MCF 10A (cell line): ENCODE data around the gene FOXP1. TPM values are rescaled to one million over a fixed set of nuclear protein-coding genes. Genes with fewer than 3 reads are reported as not detected.

Experiments used
- BruUV-seq: library from RNA; stranded (reverse); fragments of 400-500 nt; replicated peaks from 2 replicates; lab custom pipeline; 2021; lab: Mats Ljungman, UMichigan
- CTCF ChIA-PET: fragments of 300-600 bp; sonication (Branson Sonifier 250); formaldehyde crosslinking; extraction: SDS; loops from one replicate; lab custom pipeline; 2021; ENCODE audit warnings: antibody characterized with exemption, inconsistent platforms; lab: Yijun Ruan, JAX
- POLR2A ChIA-PET: fragments of 300-600, 350-650 bp; sonication (Branson Sonifier 250); formaldehyde crosslinking; extraction: SDS; loops from one replicate; lab custom pipeline; 2020; ENCODE audit warnings: antibody characterized with exemption, inconsistent platforms; lab: Yijun Ruan, JAX
- DNase-seq: peaks from one replicate; pipeline ENCODE4 v3.0.0-alpha.2; 2018; ENCODE audit not compliant: unreplicated experiment
- H3K27ac Mint-ChIP-seq: one replicate; pipeline ENCODE4 v1.8.0; 2022; ENCODE audit warnings: mild to moderate bottlenecking, low read depth, mixed read lengths; ENCODE audit not compliant: unreplicated experiment
- H3K27me3 Mint-ChIP-seq: one replicate; pipeline ENCODE4 v1.8.0; 2022; ENCODE audit warnings: mixed read lengths; ENCODE audit not compliant: insufficient read depth, unreplicated experiment
- H3K36me3 Mint-ChIP-seq: one replicate; pipeline ENCODE4 v1.8.0; 2022; ENCODE audit warnings: mild to moderate bottlenecking, moderate library complexity, mixed read lengths; ENCODE audit not compliant: insufficient read depth, unreplicated experiment
- H3K4me1 Mint-ChIP-seq: one replicate; pipeline ENCODE4 v1.8.0; 2022; ENCODE audit warnings: mixed read lengths; ENCODE audit not compliant: insufficient read depth, unreplicated experiment
- H3K4me3 Mint-ChIP-seq: one replicate; pipeline ENCODE4 v1.8.0; 2022; ENCODE audit warnings: mild to moderate bottlenecking, moderate library complexity, mixed read lengths; ENCODE audit not compliant: unreplicated experiment
- H3K9me3 Mint-ChIP-seq: one replicate; pipeline ENCODE4 v1.8.0; 2022; ENCODE audit warnings: mixed read lengths; ENCODE audit not compliant: unreplicated experiment
- intact Hi-C: fragments of 100-400 bp; cut with micrococcal nuclease; formaldehyde crosslinking; loops from 2 replicates; pipeline ENCODE4 v1.14.1; 2022
- total RNA-seq: library from RNA; stranded (reverse); gene quantifications from 2 replicates; pipeline ENCODE4 v1.2.3, GENCODE V29; 2022
- TF ChIP-seq, protein P1 (sequence below): fragments of 200-600 bp; IDR thresholded peaks from one replicate; pipeline ENCODE4 v1.8.0; 2022; ENCODE audit warnings: antibody characterized with exemption, mild to moderate bottlenecking; ENCODE audit not compliant: unreplicated experiment

FOXP1 gene
- total RNA-seq, 1 experiment from 2014 or later: 49.0 TPM

DNA sequence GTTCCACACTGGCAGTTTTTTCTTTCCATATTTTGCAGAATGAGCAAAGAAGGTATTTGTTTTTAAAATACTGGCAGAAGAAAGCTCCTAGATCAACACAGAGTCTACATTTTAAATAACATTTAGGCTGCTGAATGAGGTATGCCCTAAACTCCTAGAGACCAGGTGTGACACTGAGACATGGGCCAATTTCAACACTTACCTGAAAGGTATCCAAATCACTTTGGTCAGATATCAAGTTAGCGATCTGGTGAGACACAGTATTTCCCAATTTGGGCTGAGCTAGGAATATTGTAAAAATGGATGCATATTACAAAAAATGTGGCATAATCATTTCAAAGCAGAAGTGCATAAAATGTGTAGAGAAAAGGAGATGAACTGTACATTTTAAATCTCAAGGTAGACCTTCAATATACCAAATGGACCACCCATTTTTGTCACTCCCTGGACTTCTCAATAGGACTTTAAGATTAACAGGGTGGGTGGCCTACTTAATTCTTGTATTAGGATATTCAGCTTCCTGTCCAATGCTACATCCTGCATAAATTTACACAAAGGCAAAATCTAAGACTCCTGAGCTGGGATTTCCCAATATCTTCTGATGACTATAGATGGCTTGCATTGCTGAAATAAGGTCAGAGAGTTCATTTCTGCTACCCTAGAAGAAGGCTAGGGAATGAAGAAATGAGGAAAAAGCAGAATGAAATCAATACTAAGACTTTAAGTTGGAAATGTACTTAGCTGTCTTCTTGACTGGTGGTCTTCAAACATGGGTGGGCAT, 487.8 kb downstream of the FOXP1 start:
- no peaks in the 10 kb centered on the region for H3K27me3 Mint-ChIP-seq
- no TSS peak for BruUV-seq
- peaks cover 6% of the 10 kb centered on the region for H3K36me3 Mint-ChIP-seq
- ChIA-PET CTCF (interaction anchor here (1.0 to 1.9 kb wide), 4 partner anchors 26 to 489 kb away, joined by 3 to 8 read pairs (median 4); no protein-coding TSS in a partner anchor), POLR2A (interaction anchor here (0.7 to 1.6 kb wide), 6 partner anchors 19 to 484 kb away, joined by 3 to 4 read pairs (median 3); no protein-coding TSS in a partner anchor)
- H3K9me3 Mint-ChIP-seq: no peaks in the 10 kb centered on the region
- H3K4me3 Mint-ChIP-seq: no peak overlapping the region
- no peak for DNase-seq
- no peak overlapping the region for H3K27ac Mint-ChIP-seq
- H3K4me1 Mint-ChIP-seq: peaks cover 22% of the 10 kb centered on the region
- TF ChIP-seq, protein P1, sequence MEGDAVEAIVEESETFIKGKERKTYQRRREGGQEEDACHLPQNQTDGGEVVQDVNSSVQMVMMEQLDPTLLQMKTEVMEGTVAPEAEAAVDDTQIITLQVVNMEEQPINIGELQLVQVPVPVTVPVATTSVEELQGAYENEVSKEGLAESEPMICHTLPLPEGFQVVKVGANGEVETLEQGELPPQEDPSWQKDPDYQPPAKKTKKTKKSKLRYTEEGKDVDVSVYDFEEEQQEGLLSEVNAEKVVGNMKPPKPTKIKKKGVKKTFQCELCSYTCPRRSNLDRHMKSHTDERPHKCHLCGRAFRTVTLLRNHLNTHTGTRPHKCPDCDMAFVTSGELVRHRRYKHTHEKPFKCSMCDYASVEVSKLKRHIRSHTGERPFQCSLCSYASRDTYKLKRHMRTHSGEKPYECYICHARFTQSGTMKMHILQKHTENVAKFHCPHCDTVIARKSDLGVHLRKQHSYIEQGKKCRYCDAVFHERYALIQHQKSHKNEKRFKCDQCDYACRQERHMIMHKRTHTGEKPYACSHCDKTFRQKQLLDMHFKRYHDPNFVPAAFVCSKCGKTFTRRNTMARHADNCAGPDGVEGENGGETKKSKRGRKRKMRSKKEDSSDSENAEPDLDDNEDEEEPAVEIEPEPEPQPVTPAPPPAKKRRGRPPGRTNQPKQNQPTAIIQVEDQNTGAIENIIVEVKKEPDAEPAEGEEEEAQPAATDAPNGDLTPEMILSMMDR: no peak
- intact Hi-C loops: no loop called here

DNA sequence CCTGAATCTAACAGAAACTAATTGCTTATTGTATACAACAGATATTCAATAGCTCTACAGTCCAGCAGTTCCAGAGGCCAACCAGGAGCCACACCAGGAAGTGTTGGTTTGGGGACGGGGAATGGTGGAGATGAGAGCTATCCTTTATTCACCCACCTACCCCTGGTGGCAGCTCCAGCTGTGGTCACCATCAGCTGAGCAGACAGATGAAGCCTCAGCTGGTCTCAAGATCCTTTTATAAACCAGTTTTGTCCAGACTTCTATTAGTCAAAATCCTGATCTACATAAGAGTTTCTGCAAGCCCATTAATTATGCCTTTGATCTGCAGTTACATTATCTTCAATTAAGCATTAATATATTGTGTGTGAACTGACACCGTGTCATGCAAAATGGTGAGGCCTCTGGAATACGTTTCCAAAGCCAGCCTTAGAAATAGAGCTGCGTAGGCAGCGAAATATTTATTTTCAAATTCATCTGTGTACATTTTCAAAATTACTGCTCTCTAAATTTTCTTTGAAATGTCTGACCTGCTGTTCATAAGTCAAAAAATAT, 488.8 kb downstream of the FOXP1 start:
- Mint-ChIP-seq H3K4me1 (peaks cover 12% of the 10 kb centered on the region), H3K27me3 (no peaks in the 10 kb centered on the region), H3K27ac (no peak overlapping the region), H3K36me3 (peaks cover 7% of the 10 kb centered on the region), H3K4me3 (no peak overlapping the region), H3K9me3 (no peaks in the 10 kb centered on the region)
- ChIA-PET POLR2A (interaction anchor here (1.2 to 1.6 kb wide), 2 partner anchors 28 to 485 kb away, joined by 3 to 4 read pairs; no protein-coding TSS in a partner anchor), CTCF (interaction anchor here (0.6 to 1.9 kb wide), 3 partner anchors 19 to 566 kb away, joined by 4 to 8 read pairs (median 5); no protein-coding TSS in a partner anchor)
- DNase-seq: no peak
- no TSS peak for BruUV-seq
- intact Hi-C loops: no loop called here
- TF ChIP-seq, protein P1: no peak

DNA sequence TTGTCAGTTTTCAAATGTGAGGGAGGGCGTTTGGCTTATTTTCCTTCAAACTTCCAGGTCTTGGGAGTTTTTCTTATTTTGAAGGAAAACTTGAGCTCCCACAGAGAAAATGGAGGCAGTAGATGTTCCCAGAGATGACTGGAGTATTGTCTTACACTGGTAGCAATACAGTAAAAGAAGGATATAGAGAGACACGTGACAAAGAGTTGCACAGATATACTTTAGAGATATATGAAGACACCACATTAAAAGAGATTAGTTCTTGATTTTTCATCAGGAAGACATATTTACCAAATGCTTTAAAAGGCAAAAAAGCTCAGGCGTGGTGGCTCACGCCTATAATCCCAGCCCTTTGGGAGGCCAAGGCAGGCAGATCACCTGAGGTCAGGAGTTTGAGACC, 490.9 kb downstream of the FOXP1 start:
- no peak for DNase-seq
- no peaks in the 10 kb centered on the region for H3K27me3 Mint-ChIP-seq
- peaks cover 13% of the 10 kb centered on the region for H3K36me3 Mint-ChIP-seq
- no peak overlapping the region for H3K27ac Mint-ChIP-seq
- H3K4me3 Mint-ChIP-seq: no peak overlapping the region
- no peaks in the 10 kb centered on the region for H3K9me3 Mint-ChIP-seq
- BruUV-seq: no TSS peak
- POLR2A ChIA-PET: no interaction called here
- H3K4me1 Mint-ChIP-seq: peaks cover 12% of the 10 kb centered on the region
- CTCF ChIA-PET: interaction anchor here (0.6 kb wide), 1 partner anchor 99 kb away, joined by 3 read pairs; no protein-coding TSS in a partner anchor
- intact Hi-C loops: no loop called here
- TF ChIP-seq, protein P1: no peak

DNA sequence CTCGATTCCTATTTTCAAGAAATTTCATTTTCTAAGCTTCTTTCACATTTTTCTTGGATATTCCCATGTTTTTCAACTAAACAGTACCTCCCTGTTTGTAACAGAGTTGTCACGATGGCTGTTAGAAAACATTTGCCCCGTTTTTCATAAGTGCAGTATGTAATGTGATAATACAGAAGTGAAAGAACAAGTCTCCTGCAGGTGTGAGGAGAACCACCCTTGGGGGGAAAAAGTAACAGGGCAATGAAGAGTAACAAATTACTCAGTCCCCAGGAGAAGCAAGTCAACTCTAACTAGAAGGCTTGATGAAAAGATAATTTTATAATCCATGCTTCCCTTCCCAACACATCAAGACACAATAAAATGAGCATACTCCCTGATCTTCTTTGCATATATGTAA, 493.3 kb downstream of the FOXP1 start:
- no peaks in the 10 kb centered on the region for H3K27me3 Mint-ChIP-seq
- CTCF ChIA-PET: interaction anchor here (0.6 to 1.0 kb wide), 3 partner anchors 20 to 498 kb away, joined by 3 to 4 read pairs (median 4); no protein-coding TSS in a partner anchor
- no peaks in the 10 kb centered on the region for H3K9me3 Mint-ChIP-seq
- POLR2A ChIA-PET: no interaction called here
- no peak for DNase-seq
- no peak overlapping the region for H3K4me3 Mint-ChIP-seq
- H3K36me3 Mint-ChIP-seq: peaks cover 13% of the 10 kb centered on the region
- TF ChIP-seq, protein P1: no peak
- H3K27ac Mint-ChIP-seq: no peak overlapping the region
- peaks cover 3% of the 10 kb centered on the region for H3K4me1 Mint-ChIP-seq
- no TSS peak for BruUV-seq
- intact Hi-C loops: no loop called here
